ENCODE data around the gene TTC24. TPM values are rescaled to one million over a fixed set of nuclear protein-coding genes. Genes with fewer than 3 reads are reported as not detected.

Gene TTC24
- total RNA-seq, 1 donor from 2014 or later = not detected

- Mint-ChIP-seq H3K27me3 (ENCODE audit: unreplicated experiment) (no peaks in the 10 kb centered on the region), H3K4me3 (ENCODE audit: unreplicated experiment) (no peak overlapping the region), H3K27ac (ENCODE audit: unreplicated experiment) (no peak overlapping the region), H3K36me3 (ENCODE audit: low read depth, unreplicated experiment) (peaks cover 24% of the 10 kb centered on the region), H3K9me3 (ENCODE audit: unreplicated experiment) (no peaks in the 10 kb centered on the region), H3K4me1 (ENCODE audit: unreplicated experiment) (peaks cover 9% of the 10 kb centered on the region)
- no peak for DNase-seq (ENCODE audit: low spot score)
- TF ChIP-seq CTCF (IDR thresholded peaks at IDR 0.05; ENCODE audit: unreplicated experiment) = no peak
These were observed 19.6 kb upstream of the TTC24 start for GRCh38 chr1:156559797-156560385.

- no peak for DNase-seq (ENCODE audit: low spot score)
- Mint-ChIP-seq H3K27ac (ENCODE audit: unreplicated experiment) (no peak overlapping the region), H3K36me3 (ENCODE audit: low read depth, unreplicated experiment) (peaks cover 19% of the 10 kb centered on the region), H3K4me1 (ENCODE audit: unreplicated experiment) (peaks cover 16% of the 10 kb centered on the region), H3K9me3 (ENCODE audit: unreplicated experiment) (no peaks in the 10 kb centered on the region), H3K27me3 (ENCODE audit: unreplicated experiment) (no peaks in the 10 kb centered on the region), H3K4me3 (ENCODE audit: unreplicated experiment) (no peak overlapping the region)
- no peak for TF ChIP-seq CTCF (IDR thresholded peaks at IDR 0.05; ENCODE audit: unreplicated experiment)
These were observed 18.8 kb upstream of the TTC24 start for GRCh38 chr1:156560585-156561163.

- DNase-seq (ENCODE audit: low spot score) = no peak
- no peak for TF ChIP-seq CTCF (IDR thresholded peaks at IDR 0.05; ENCODE audit: unreplicated experiment)
- Mint-ChIP-seq H3K4me3 (ENCODE audit: unreplicated experiment) (no peak overlapping the region), H3K4me1 (ENCODE audit: unreplicated experiment) (peaks cover 36% of the 10 kb centered on the region), H3K27me3 (ENCODE audit: unreplicated experiment) (no peaks in the 10 kb centered on the region), H3K9me3 (ENCODE audit: unreplicated experiment) (no peaks in the 10 kb centered on the region), H3K36me3 (ENCODE audit: low read depth, unreplicated experiment) (peaks cover 9% of the 10 kb centered on the region), H3K27ac (ENCODE audit: unreplicated experiment) (no peak overlapping the region)
These were observed 14.0 kb upstream of the TTC24 start for GRCh38 chr1:156565519-156565918.

GRCh38 chr1:156566436-156566835 lies 13.1 kb upstream of the TTC24 start:
- no peak for TF ChIP-seq CTCF (IDR thresholded peaks at IDR 0.05; ENCODE audit: unreplicated experiment)
- Mint-ChIP-seq H3K36me3 (ENCODE audit: low read depth, unreplicated experiment) (peaks cover 14% of the 10 kb centered on the region), H3K27ac (ENCODE audit: unreplicated experiment) (no peak overlapping the region), H3K4me3 (ENCODE audit: unreplicated experiment) (no peak overlapping the region), H3K4me1 (ENCODE audit: unreplicated experiment) (peaks cover 41% of the 10 kb centered on the region), H3K27me3 (ENCODE audit: unreplicated experiment) (no peaks in the 10 kb centered on the region), H3K9me3 (ENCODE audit: unreplicated experiment) (no peaks in the 10 kb centered on the region)
- DNase-seq (ENCODE audit: low spot score) = no peak

GRCh38 chr1:156571261-156571852 lies 8.2 kb upstream of the TTC24 start:
- DNase-seq (ENCODE audit: low spot score) = no peak
- no peaks in the 10 kb centered on the region for H3K9me3 Mint-ChIP-seq (ENCODE audit: unreplicated experiment)
- H3K27ac Mint-ChIP-seq (ENCODE audit: unreplicated experiment) = no peak overlapping the region

More at GRCh38 chr1:156571261-156571852, 8.2 kb upstream of the TTC24 start:
- Mint-ChIP-seq H3K4me1 (ENCODE audit: unreplicated experiment) (peaks cover 29% of the 10 kb centered on the region), H3K36me3 (ENCODE audit: low read depth, unreplicated experiment) (peaks cover 5% of the 10 kb centered on the region), H3K4me3 (ENCODE audit: unreplicated experiment) (peak overlapping the region; percentile 92), H3K27me3 (ENCODE audit: unreplicated experiment) (peaks cover 3% of the 10 kb centered on the region)
- TF ChIP-seq CTCF (IDR thresholded peaks at IDR 0.05; ENCODE audit: unreplicated experiment) = no peak

Measured in endothelial cell (in vitro differentiated cells).